Sigmoid colon (tissue), 4 donors: ENCODE results near the gene C16orf96.

Source experiments
- CTCF ChIP-seq, 4 experiments: fragments of 450-650 bp in 3 of 4; fragments of 200-600 bp in 1 of 4; IDR thresholded peaks; one replicate each; pipeline ENCODE4 v1.5.1; 2016 to 2019; ENCODE audit warnings: antibody characterized with exemption in 4 of 4, mild to moderate bottlenecking in 3 of 4, moderate library complexity in 2 of 4
- EP300 ChIP-seq, 4 donors: sonication (generic); formaldehyde crosslinking; IDR thresholded peaks; one replicate each; pipeline ENCODE4 v1.6.1; 2017; ENCODE audit warnings: antibody characterized with exemption in 4 of 4
- POLR2A ChIP-seq, 2 donors: fragments of 450-650 bp; IDR thresholded peaks; one replicate each; pipeline ENCODE4 v1.6.1; 2016; ENCODE audit warnings: antibody characterized with exemption in 2 of 2, mild to moderate bottlenecking in 2 of 2, moderate library complexity in 2 of 2

- TF ChIP-seq CTCF (IDR thresholded peaks at IDR 0.05) (no peak), POLR2A (IDR thresholded peaks at IDR 0.05) (no peak), EP300 (IDR thresholded peaks at IDR 0.05) (no peak)
Observed at GRCh38 chr16:4593086-4593485, 36.9 kb downstream of the C16orf96 start.
